ENCODE measurements around the gene RXFP4. TPM values are rescaled to one million over a fixed set of nuclear protein-coding genes. Genes with fewer than 3 reads are reported as not detected.
"Not testable (repeated sequence)": the region's sequence is repeated elsewhere in the genome, so short reads cannot be mapped to it uniquely, and the experiment has no call there.

The RXFP4 gene
- total RNA-seq, 8 experiments from 2014 or later: 0.87 to 2.3 (median 1.5) TPM; not detected in 2

DNA sequence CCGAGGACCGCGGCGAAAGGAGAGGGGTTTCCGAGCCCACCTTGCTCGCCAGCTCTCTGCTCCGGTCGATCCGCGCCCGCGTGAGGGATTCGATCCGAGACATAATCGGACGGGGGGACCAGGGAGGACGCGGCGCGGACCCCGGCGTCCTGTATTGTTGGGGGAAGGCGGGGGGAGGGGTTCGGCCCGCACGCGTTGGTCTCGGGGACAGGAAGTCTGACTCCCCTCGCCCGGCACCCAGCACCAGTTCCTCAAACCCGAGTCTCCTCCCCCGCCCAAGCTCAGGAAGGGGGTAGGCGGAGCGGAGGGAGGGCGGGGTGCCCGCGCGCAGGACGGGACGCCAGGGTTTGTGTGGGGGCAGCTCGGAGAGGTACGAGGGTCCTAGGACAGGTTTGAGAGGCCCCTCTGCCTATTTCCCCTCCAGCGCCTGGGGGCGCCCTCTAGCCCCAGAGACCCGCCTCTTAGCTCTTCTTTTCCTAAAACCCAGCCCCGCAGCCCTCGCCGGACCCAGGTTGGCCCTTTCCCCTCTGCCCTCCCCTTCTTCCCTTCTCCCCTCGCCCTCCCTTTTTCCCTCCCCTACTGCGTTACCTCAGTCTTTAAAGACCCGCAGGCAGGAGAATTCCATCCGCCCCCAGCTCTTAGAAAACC lies 37.0 kb downstream of the RXFP4 start, which contains the start of gene ARHGEF2:
TSS of gene ARHGEF2 (minus strand) at position 223 of the 648 bp plus-strand sequence. CDS start at position 103, 120 bp downstream.
- peaks cover 65 to 72% of the 10 kb centered on the region in 2 donors for H3K4me1 ChIP-seq (replicated peaks in 1 of 2)
- in situ Hi-C loops (cut with MboI; ENCODE audit: low pct_unique_long_range_greater_than_20kb in 2 of 9, low sequenced_read_pairs in 9 of 9, unreplicated experiment in 9 of 9): no loop called here
- peak within 1 kb of the TSS; percentile 85 to 88 for H3K27ac ChIP-seq
- WGBS, 10 experiments: 0% methylated on average over 2 to 9 of the region's 52 CpGs; no CpG with 5 or more reads in 7 of the 10 experiments
- H3K4me3 ChIP-seq: peak within 1 kb of the TSS; percentile 69 to 87 (median 79)
- peak; percentile 16 to 69 (median 36) for ATAC-seq (replicated peaks in 6 of 8)

DNA sequence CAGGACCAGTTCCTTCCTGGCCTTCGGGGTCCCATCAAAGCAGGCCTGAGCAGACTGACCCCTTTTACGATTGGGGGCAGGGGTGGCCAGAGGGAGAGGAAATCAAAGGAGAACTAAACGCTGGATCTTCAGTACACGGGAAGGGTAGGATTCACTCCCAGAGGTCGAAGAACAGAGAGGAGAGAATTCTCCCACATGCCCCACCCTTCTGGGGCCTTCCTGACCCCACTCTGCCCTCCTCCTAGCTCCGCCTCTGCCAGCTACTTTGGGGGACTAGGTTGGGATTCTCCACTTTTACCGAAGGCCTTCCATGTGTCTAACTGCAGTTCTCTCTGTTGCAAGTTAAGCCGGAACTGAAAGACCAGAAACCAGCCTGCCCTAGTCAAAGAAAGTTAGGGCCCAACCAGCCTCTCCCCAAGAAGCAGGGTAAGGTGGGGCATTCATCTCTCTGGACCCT lies 37.6 kb downstream of the RXFP4 start:
- WGBS, 10 experiments: 0 to 40% (median 15%) methylated on average over 1 to 6 of the region's 8 CpGs; no CpG with 5 or more reads in 5 of the 10 experiments
- in situ Hi-C loops (cut with MboI; ENCODE audit: low pct_unique_long_range_greater_than_20kb in 2 of 9, low sequenced_read_pairs in 9 of 9, unreplicated experiment in 9 of 9): no loop called here
- peak overlapping the region; percentile 85 to 88 for H3K27ac ChIP-seq
- ATAC-seq (replicated peaks in 6 of 8): peak in 2 of 8 experiments; percentile 2 to 4
- peak overlapping the region; percentile 69 to 87 (median 79) for H3K4me3 ChIP-seq
- peaks cover 67 to 75% of the 10 kb centered on the region in 2 donors for H3K4me1 ChIP-seq (replicated peaks in 1 of 2)

DNA sequence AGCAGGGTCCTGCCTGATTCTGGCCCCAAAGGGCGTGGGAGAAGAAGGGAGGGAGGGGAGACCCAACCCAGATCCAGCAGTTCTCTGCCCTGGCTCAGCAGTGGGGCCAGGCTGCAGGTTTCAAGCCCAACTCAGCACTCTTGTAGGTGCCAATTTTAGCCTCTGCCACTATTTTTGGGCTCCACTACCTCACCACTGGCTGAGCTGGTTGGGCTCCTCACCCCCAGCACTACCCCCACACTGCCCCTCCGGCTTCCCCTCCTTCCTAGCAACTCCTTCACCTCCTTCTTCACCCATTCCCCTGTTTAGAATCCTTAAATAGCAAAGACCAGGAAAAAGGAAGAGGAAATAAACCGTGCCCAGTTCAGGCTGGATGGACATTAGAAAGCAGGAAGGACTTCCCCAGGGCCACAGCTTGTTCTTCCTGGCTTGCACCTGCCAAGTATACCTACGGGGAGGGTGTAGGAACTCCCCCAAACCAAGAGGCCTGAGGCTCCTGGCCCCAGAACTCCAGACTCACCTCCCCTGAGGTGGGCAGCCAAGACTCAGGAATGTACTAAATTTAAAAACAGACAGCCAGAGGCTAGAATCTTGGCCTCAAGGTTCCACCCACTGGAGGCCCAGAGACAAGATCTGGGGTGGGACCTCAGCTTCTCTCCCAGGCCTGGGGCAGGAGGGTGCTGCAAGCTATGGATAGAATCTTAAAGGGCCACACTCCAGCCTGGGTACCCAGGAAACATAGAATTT lies 38.3 kb downstream of the RXFP4 start:
- peak in 2 of 8 experiments; percentile 6 to 13 for ATAC-seq (replicated peaks in 6 of 8)
- peak overlapping the region; percentile 85 to 88 for H3K27ac ChIP-seq
- 50 to 83% (median 60%) methylated on average over 1 to 2 of the region's 4 CpGs; no CpG with 5 or more reads in 5 of the 10 experiments for WGBS, 10 experiments

DNA sequence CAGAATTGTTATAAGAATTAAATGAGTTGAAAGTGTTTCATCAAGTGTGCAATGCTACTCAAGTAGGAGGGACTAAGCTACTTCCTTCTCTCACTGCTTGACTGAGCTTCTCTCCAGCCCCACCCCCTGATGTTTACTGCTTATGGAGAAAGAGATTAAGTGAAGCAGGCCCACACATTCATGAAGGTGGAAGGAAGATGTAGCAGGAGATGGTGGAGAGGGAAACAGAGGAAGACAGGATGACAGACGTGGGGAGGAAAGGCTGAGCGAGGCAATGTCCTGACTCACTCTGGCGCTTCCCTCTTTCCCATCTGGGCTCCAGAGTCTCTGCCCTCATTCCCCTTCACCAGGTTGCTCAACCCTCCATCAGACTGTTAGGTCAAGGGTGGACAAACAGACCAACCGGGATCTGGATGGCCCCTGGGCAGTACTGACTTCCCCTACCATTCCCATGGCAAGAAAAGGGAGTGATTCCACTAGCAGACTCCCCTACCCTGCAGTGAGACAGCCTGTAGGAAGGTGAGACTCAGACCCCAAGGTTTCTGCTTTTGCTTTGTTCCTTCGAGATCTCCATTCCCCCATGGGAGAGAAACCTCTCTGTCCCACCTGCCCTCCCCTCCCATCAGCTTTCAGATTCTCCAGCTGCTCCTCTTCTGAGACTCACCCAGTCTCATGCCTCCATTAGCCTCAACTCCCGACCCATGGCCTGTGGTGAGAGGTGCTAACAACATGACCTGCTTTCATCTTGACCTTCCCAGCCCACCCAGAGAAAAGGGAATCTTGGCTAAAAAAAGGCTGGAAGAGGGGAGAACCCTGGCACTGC lies 40.0 kb downstream of the RXFP4 start:
- peak overlapping the region; percentile 2 to 87 (median 18) for H3K4me3 ChIP-seq
- WGBS, 10 experiments: 0 to 100% (median 69%) methylated on average over 1 to 5 of the region's 6 CpGs; no CpG with 5 or more reads in 2 of the 10 experiments
- H3K27ac ChIP-seq: peak overlapping the region in 1 of 2 donors; percentile 88
- in situ Hi-C loops (cut with MboI; ENCODE audit: low pct_unique_long_range_greater_than_20kb in 2 of 9, low sequenced_read_pairs in 9 of 9, unreplicated experiment in 9 of 9): no loop called here
- peak in 2 of 8 experiments; percentile 16 to 22 for ATAC-seq (replicated peaks in 6 of 8)
- peaks cover 55 to 59% of the 10 kb centered on the region in 2 donors for H3K4me1 ChIP-seq (replicated peaks in 1 of 2)

More for the DNA sequence above, 38.3 kb downstream of the RXFP4 start:
- Histone ChIP-seq H3K4me3 (peak overlapping the region; percentile 69 to 87 (median 79)), H3K4me1 (replicated peaks in 1 of 2) (peaks cover 64 to 72% of the 10 kb centered on the region in 2 donors)
- in situ Hi-C loops (cut with MboI; ENCODE audit: low pct_unique_long_range_greater_than_20kb in 2 of 9, low sequenced_read_pairs in 9 of 9, unreplicated experiment in 9 of 9): no loop called here

DNA sequence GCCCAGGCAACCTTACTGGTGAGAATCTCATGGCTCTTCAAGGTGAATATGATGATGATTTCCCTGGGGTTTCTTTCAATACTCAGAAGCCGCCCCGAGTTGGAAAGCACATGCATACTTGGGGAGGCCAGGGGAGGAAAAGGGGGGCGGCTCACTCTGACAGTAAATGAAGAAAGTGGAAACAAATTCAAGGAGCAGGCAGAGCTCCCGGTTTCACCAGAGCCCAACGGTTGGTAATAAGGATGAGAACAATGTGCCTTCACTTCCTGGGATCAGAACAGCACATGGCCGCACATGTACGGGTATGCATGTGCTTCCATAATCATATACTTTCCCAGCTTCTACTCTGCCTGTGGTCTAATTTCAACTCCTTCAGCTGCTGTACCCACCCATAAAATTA lies 40.7 kb downstream of the RXFP4 start:
- no peak for ATAC-seq (replicated peaks in 6 of 8)
- Histone ChIP-seq H3K4me3 (peak overlapping the region in 4 of 5 donors; percentile 15 to 87 (median 44)), H3K4me1 (replicated peaks in 1 of 2) (peaks cover 51 to 57% of the 10 kb centered on the region in 2 donors), H3K27ac (peak overlapping the region in 1 of 2 donors; percentile 88)
- WGBS, 10 experiments: 0 to 95% (median 54%) methylated on average over 1 to 4 of the region's 7 CpGs; no CpG with 5 or more reads in 2 of the 10 experiments
- in situ Hi-C loops (cut with MboI; ENCODE audit: low pct_unique_long_range_greater_than_20kb in 2 of 9, low sequenced_read_pairs in 9 of 9, unreplicated experiment in 9 of 9): no loop called here

DNA sequence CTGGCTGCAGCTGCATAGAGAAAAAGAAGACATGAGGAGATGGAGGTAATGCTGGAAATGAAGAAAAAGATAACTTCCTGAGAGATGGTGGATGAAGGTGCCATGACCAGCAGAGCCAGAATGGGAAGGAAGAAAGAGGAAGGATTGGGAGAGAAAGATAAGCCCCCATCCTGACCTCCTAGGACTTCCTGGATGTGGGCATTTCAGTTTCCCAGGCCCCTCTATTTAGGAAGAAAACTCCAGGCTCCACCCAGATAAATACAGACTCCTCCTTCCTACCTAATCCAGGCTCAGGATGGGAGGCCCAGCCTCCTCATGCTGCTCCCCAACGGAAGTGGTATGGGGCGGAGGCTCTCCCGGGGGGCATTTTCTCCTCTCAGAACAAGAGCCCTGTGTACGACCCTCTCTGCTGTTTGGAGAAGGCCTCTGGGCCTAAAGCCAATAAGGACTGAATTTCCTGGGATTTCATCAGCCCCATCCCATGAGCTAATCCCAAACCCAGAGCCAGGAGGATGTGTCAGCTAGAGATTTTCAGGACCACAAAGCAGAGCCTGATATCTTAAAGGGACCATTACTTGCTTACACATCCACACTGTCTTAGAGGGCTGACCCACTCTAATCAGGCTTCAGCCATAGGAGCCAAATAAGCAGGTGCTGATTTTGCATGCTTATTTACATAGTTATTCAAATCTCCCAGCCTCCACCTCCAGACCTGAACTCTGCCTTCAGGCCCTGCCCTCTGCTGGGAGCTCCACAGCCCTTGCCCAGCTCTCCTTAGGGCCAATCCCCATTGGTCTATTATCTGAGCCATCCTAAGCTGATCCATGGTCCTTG lies 42.0 kb downstream of the RXFP4 start:
- ATAC-seq (replicated peaks in 6 of 8): peak; percentile 34 to 93 (median 88)
- in situ Hi-C loops (cut with MboI; ENCODE audit: low pct_unique_long_range_greater_than_20kb in 2 of 9, low sequenced_read_pairs in 9 of 9, unreplicated experiment in 9 of 9): no loop called here
- 0 to 45% (median 36%) methylated on average over 2 to 4 of the region's 4 CpGs; no CpG with 5 or more reads in 5 of the 10 experiments for WGBS, 10 experiments
- H3K4me3 ChIP-seq: peak overlapping the region; percentile 12 to 87 (median 18)
- H3K4me1 ChIP-seq (replicated peaks in 1 of 2): peaks cover 53 to 57% of the 10 kb centered on the region in 2 donors
- peak overlapping the region; percentile 88 to 94 for H3K27ac ChIP-seq

DNA sequence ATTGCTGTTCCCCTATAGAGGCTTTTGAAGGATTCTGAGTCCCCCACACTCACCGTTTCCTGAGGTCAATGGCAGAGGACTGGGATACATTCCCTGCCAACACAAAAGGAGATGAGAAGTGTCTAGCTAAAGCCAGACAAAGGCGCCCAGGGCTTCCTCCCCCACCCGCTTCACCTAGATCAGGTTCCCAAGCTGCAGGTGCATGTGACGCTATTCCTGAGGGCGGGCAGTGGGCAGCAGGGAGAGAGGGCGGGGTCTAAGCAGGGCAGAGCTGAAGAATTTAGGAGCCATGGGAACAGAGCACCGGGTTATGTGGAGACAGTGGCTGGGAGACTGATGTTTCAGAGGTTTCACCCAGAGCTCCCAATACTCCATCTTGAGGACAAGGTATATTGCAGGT lies 42.9 kb downstream of the RXFP4 start:
- in situ Hi-C loops (cut with MboI; ENCODE audit: low pct_unique_long_range_greater_than_20kb in 2 of 9, low sequenced_read_pairs in 9 of 9, unreplicated experiment in 9 of 9): no loop called here
- no peak for ATAC-seq (replicated peaks in 6 of 8)
- Histone ChIP-seq H3K4me1 (replicated peaks in 1 of 2) (peaks cover 47 to 53% of the 10 kb centered on the region in 2 donors), H3K27ac (peak overlapping the region; percentile 88 to 94), H3K4me3 (no peak overlapping the region)
- whole genome bisulfite sequencing, 10 experiments: 80 to 100% (median 83%) methylated on average over 1 to 5 of the region's 7 CpGs; no CpG with 5 or more reads in 5 of the 10 experiments

DNA sequence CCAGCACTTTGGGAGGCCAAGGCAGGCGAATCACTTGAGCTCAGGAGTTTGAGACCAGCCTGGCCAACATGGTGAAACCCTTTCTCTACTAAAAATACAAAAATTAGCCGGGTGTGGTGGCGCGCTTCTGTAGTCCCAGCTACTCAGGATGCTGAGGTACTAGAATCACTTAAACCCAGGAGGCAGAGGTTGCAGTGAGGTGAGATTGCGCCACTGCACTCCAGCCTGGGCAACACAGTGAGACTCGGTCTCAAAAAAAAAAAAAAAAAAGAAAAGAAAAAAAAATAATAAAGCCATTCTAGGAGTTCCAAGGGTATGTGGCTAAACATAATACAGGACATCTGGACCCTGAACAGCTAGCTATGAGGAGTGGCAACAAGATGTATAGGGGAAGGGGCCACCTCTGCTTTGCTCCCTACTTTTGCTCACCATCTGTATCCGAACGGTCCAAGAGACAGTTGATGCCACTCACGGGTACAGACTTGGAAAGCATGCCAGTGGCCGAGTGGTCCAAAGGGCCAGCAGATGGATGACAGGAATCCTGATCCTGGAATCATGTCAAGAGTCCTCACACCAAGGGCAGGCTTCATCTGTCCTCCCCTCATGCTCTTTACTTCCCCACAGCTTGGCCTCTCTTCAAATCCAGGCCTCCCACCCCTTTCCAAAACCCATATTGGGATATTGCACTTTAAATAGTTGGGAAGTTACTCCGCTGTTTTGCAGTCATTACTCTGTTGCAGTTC lies 43.6 kb downstream of the RXFP4 start:
- ATAC-seq (replicated peaks in 6 of 8); H3K4me3 ChIP-seq; H3K27ac ChIP-seq; in situ Hi-C loops (cut with MboI; ENCODE audit: low pct_unique_long_range_greater_than_20kb in 2 of 9, low sequenced_read_pairs in 9 of 9, unreplicated experiment in 9 of 9): not testable (repeated sequence)
- WGBS, 10 experiments: 76 to 100% (median 92%) methylated on average over 2 to 10 of the region's 11 CpGs
- H3K4me1 ChIP-seq (replicated peaks in 1 of 2): peaks cover 46% of the 10 kb centered on the region in 2 donors

DNA sequence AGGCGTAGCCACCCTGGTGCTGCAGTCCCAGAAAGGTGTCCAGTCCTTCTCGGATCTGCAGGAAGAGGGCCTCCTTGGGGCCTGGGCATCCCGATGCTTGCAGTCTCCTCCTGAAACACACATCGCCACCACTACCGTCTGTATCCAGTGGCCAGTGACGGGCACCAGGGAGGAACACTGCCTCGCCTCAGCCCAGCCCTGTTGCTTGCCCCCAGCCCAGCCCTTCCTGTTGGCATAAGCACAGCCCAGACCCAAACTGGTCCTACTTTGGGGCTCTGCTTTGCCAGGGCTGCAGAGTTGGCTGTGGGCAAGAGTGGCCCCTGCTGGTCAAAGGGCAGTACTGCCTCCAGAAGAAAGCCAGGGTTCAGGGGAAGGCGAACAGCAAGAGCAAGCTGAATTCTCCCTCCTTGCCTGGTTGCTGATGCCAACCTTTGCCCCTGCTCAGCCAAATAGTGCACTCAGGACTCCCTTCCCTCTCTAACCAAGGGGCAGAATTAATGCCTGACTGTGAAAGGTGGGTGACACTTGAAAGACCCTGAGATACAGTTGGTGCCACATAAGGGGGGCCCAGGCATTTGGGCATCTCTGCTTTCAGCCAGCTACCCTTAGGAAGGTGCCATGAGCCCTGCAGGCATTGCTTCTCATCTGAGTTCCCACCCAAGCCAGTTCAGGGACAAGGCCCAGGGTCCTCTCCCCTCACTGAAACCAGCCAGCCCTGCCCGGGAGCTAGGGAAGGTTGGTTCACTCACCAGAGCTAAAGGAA lies 48.0 kb downstream of the RXFP4 start:
- in situ Hi-C loops (cut with MboI; ENCODE audit: low pct_unique_long_range_greater_than_20kb in 2 of 9, low sequenced_read_pairs in 9 of 9, unreplicated experiment in 9 of 9): no loop called here
- Histone ChIP-seq H3K4me3 (no peak overlapping the region), H3K4me1 (replicated peaks in 1 of 2) (peaks cover 3 to 4% of the 10 kb centered on the region in 2 donors), H3K27ac (no peak overlapping the region)
- WGBS, 10 experiments: 0 to 48% (median 0%) methylated on average over 1 to 9 of the region's 9 CpGs; no CpG with 5 or more reads in 5 of the 10 experiments
- peak; percentile 89 to 98 (median 93) for ATAC-seq (replicated peaks in 6 of 8)

DNA sequence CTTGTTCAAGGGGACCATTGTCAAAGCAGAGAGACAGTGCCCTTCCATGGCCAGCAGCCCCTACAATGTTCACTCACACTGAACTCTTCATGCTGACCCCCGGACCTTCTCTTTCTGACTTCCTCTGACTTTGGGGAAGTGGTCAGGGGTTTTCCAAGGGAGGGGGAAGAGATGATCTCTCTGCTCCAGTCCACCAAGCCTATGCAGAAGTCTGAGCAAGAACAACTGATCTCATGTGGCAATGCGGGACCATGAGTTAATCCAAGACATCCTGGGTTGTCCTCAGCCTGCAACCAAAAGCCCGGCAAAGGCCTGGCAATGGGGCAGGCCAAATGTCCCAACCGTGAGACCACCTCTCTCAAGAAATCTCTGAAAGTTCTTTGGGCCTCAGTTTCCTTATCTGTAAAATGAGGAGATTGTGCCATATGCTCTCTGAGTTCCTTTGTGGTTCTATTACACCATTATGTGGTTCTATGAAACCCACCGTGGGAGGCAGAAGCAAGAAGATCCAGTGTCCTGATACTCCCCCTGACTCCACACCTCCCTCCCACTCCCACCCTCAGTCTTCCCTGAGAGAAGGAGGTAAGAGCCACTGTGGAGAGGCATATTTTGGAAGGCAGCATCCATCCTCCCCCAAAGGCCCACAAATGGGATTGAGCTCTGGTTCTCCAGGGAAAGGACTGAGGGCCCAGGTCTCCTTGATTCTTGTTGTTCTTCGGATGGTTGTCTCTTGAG lies 48.7 kb downstream of the RXFP4 start:
- H3K4me1 ChIP-seq (replicated peaks in 1 of 2): peaks cover 2 to 3% of the 10 kb centered on the region in 2 donors
- in situ Hi-C loops (cut with MboI; ENCODE audit: low pct_unique_long_range_greater_than_20kb in 2 of 9, low sequenced_read_pairs in 9 of 9, unreplicated experiment in 9 of 9): no loop called here
- H3K27ac ChIP-seq: no peak overlapping the region
- no peak for ATAC-seq (replicated peaks in 6 of 8)
- WGBS, 10 experiments: 67 to 95% (median 83%) methylated on average over 1 to 6 of the region's 6 CpGs; no CpG with 5 or more reads in 4 of the 10 experiments
- no peak overlapping the region for H3K4me3 ChIP-seq

Data from motor neuron (in vitro differentiated cells).